ENCODE measurements around the gene NENF. TPM values are rescaled to one million over a fixed set of nuclear protein-coding genes. Genes with fewer than 3 reads are reported as not detected.

Gene NENF
- total RNA-seq, 1 donor from 2014 or later, result 24.1 TPM

DNA sequence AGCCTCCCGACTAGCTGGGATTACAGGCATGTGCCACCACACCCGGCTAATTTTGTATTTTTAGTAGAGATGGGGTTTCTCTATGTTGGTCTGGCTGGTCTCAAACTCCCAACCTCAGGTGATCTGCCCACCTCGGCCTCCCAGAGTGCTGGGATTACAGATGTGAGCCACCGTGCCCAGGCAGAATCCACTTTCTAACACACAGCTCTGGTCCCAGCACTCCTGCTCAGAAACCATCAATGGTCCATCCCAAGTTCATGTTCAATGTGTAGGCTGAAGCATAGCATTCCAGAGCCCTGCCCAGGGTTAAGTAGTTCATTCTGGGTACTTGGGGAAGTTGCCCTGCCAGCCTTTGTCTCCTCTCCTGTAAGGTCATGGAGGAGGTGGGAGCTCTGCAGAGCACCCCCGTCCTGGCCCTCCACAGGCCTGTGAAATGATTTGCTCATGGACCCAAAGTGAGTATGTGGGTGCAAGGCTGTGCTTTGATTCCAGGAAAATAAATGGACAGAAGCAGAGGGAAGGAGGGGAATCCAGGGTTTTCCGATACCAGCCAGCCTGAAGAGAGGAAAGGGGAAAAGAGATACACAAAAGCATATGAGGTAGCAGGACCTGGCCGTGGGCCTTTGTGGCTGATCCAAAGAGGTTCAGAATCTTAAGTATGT is 55.2 kb downstream of the NENF start:
- H3K36me3 Mint-ChIP-seq (ENCODE audit: low read depth), result no peaks in the 10 kb centered on the region
- no peak overlapping the region for H3K27ac Mint-ChIP-seq
- ATAC-seq (ENCODE audit: low read depth), result no peak
- DNase-seq, result no peak
- peaks cover 4% of the 10 kb centered on the region for H3K4me1 Mint-ChIP-seq
- peaks cover 7% of the 10 kb centered on the region for H3K27me3 Mint-ChIP-seq
- intact Hi-C loops (cut with micrococcal nuclease), result no loop called here
- ChIA-PET CTCF (no interaction called here), POLR2A (no interaction called here)
- no peak overlapping the region for H3K4me3 Mint-ChIP-seq
- H3K9me3 Mint-ChIP-seq, result no peaks in the 10 kb centered on the region
- TF ChIP-seq, protein P1, sequence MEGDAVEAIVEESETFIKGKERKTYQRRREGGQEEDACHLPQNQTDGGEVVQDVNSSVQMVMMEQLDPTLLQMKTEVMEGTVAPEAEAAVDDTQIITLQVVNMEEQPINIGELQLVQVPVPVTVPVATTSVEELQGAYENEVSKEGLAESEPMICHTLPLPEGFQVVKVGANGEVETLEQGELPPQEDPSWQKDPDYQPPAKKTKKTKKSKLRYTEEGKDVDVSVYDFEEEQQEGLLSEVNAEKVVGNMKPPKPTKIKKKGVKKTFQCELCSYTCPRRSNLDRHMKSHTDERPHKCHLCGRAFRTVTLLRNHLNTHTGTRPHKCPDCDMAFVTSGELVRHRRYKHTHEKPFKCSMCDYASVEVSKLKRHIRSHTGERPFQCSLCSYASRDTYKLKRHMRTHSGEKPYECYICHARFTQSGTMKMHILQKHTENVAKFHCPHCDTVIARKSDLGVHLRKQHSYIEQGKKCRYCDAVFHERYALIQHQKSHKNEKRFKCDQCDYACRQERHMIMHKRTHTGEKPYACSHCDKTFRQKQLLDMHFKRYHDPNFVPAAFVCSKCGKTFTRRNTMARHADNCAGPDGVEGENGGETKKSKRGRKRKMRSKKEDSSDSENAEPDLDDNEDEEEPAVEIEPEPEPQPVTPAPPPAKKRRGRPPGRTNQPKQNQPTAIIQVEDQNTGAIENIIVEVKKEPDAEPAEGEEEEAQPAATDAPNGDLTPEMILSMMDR (IDR thresholded peaks at IDR 0.05), result no peak

- no peak overlapping the region for H3K4me3 Mint-ChIP-seq
- DNase-seq (no peak), ATAC-seq (ENCODE audit: low read depth) (peak; percentile 34)
- peaks cover 4% of the 10 kb centered on the region for H3K27me3 Mint-ChIP-seq
- POLR2A ChIA-PET, result interaction anchor here (0.6 kb wide), 1 partner anchor 309 kb away, joined by 3 read pairs; no protein-coding TSS in a partner anchor
- TF ChIP-seq, protein P1 (IDR thresholded peaks at IDR 0.05), result no peak
- H3K27ac Mint-ChIP-seq, result no peak overlapping the region
- CTCF ChIA-PET, result no interaction called here
- H3K4me1 Mint-ChIP-seq, result peaks cover 4% of the 10 kb centered on the region
- no peaks in the 10 kb centered on the region for H3K9me3 Mint-ChIP-seq
- intact Hi-C loops (cut with micrococcal nuclease), result no loop called here
- no peaks in the 10 kb centered on the region for H3K36me3 Mint-ChIP-seq (ENCODE audit: low read depth)
Observed at GRCh38 chr1:212488436-212489283, 55.9 kb downstream of the NENF start.

DNA sequence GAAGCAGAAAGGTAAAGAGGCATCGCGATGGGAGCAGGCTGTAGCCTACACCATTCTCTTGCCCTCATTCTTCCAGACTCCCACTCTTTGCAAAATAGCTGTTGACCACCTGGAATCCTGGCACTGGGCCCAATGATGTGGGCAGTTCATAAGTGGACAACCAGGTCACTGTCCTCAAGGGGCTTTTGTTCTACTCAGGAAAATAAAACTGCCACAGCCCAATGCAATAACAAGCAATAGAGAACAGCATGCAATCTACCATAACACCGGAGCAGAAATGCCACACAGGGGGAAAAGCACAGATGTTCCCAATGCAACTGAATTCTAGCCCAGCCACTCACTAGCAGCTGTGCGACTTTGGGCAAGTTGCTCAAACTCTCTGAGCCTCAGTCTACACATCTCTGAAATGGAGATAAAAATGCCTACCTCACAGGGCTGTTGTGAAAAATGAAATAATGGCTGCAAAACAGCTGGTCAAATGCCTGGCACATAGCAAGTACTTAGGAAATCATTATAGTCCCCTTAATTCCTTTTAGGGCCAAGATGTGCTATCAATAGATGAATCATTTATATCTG is 56.7 kb downstream of the NENF start:
- Mint-ChIP-seq H3K27ac (no peak overlapping the region), H3K27me3 (peaks cover 2% of the 10 kb centered on the region), H3K4me3 (no peak overlapping the region), H3K4me1 (peaks cover 4% of the 10 kb centered on the region), H3K9me3 (no peaks in the 10 kb centered on the region), H3K36me3 (ENCODE audit: low read depth) (no peaks in the 10 kb centered on the region)
- ATAC-seq (ENCODE audit: low read depth), result no peak
- TF ChIP-seq, protein P1 (IDR thresholded peaks at IDR 0.05), result no peak
- ChIA-PET POLR2A (interaction anchor here (0.6 kb wide), 1 partner anchor 309 kb away, joined by 3 read pairs; no protein-coding TSS in a partner anchor), CTCF (interaction anchor here (0.6 to 1.8 kb wide), 2 partner anchors 11 to 77 kb away, joined by 3 to 6 read pairs; no protein-coding TSS in a partner anchor)
- intact Hi-C loops (cut with micrococcal nuclease), result no loop called here
- DNase-seq, result no peak

DNA sequence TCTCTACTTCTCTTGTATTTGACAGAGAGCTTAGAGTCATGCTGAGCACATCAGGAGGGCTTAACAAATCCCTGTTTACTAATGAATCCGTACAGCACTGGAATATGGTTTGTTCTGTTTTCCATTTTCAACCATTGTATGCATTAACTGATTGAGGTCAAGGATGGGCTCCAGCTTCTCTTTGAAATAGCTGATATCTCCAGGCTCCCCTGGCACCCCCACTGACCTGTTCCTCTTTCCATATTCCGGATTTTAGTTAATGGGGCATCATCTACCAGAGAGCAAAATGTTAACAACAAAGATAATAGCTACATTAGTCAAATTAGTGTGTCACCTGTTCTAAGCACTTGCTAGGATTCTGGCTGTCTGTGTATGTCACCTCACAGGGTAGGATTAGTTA is 57.6 kb downstream of the NENF start:
- no peak for ATAC-seq (ENCODE audit: low read depth)
- TF ChIP-seq, protein P1 (IDR thresholded peaks at IDR 0.05), result no peak
- no peak overlapping the region for H3K4me3 Mint-ChIP-seq
- H3K9me3 Mint-ChIP-seq, result no peaks in the 10 kb centered on the region
- POLR2A ChIA-PET, result no interaction called here
- intact Hi-C loops (cut with micrococcal nuclease), result no loop called here
- no peak overlapping the region for H3K27ac Mint-ChIP-seq
- no peaks in the 10 kb centered on the region for H3K36me3 Mint-ChIP-seq (ENCODE audit: low read depth)
- H3K4me1 Mint-ChIP-seq, result peaks cover 4% of the 10 kb centered on the region
- H3K27me3 Mint-ChIP-seq, result peaks cover 2% of the 10 kb centered on the region
- CTCF ChIA-PET, result interaction anchor here (0.6 to 1.8 kb wide), 2 partner anchors 12 to 76 kb away, joined by 3 to 6 read pairs; no protein-coding TSS in a partner anchor
- no peak for DNase-seq

GRCh38 chr1:212491454-212491853 is 58.7 kb downstream of the NENF start:
- ChIA-PET POLR2A (no interaction called here), CTCF (no interaction called here)
- TF ChIP-seq, protein P1 (IDR thresholded peaks at IDR 0.05), result no peak
- Mint-ChIP-seq H3K36me3 (ENCODE audit: low read depth) (no peaks in the 10 kb centered on the region), H3K27ac (no peak overlapping the region), H3K4me1 (peaks cover 4% of the 10 kb centered on the region), H3K9me3 (no peaks in the 10 kb centered on the region), H3K4me3 (no peak overlapping the region), H3K27me3 (peaks cover 3% of the 10 kb centered on the region)
- DNase-seq (no peak), ATAC-seq (ENCODE audit: low read depth) (no peak)
- intact Hi-C loops (cut with micrococcal nuclease), result no loop called here
